Measurements from ENCODE around the gene ARHGAP8.
A peak's percentile ranks its signal among the peaks of the same experiment; 100 is the strongest.
"Not testable (repeated sequence)": the region's sequence is repeated elsewhere in the genome, so short reads cannot be mapped to it uniquely, and the experiment has no call there.

Gene ARHGAP8

DNA sequence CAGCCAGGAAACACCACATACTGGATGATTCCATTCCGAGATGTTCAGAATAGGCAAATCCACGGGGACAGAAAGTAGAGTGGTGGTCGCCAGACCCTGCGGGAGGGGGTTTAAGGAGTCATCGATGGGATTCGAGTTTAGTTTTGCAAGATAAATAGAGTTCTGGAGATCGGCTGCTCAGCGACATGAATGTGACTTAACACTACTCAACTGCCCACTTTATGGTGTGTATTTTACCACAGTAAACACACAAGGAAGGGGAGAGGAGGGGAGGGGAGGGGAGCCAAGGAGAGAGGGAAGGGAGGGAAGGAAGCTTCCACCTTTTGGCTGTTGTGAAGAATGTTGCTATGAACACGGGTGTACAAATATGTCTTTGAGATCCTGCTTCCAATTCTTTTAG lies 10.4 kb upstream of the ARHGAP8 start:
- no peaks in the 10 kb centered on the region for H3K36me3 Mint-ChIP-seq
- no peak overlapping the region for H3K4me3 Mint-ChIP-seq
- H3K27ac Mint-ChIP-seq = no peak overlapping the region
- peaks cover 2% of the 10 kb centered on the region for H3K4me1 Mint-ChIP-seq (ENCODE audit: low read depth)
- no peaks in the 10 kb centered on the region for H3K27me3 Mint-ChIP-seq
- H3K9me3 Mint-ChIP-seq (ENCODE audit: low read depth) = no peaks in the 10 kb centered on the region

- no peaks in the 10 kb centered on the region for H3K36me3 Mint-ChIP-seq
- H3K27ac Mint-ChIP-seq = no peak overlapping the region
- H3K4me1 Mint-ChIP-seq (ENCODE audit: low read depth) = peaks cover 2% of the 10 kb centered on the region
- H3K27me3 Mint-ChIP-seq = no peaks in the 10 kb centered on the region
- no peaks in the 10 kb centered on the region for H3K9me3 Mint-ChIP-seq (ENCODE audit: low read depth)
- no peak overlapping the region for H3K4me3 Mint-ChIP-seq
Measured at GRCh38 chr22:44743247-44743646, 9.1 kb upstream of the ARHGAP8 start.

DNA sequence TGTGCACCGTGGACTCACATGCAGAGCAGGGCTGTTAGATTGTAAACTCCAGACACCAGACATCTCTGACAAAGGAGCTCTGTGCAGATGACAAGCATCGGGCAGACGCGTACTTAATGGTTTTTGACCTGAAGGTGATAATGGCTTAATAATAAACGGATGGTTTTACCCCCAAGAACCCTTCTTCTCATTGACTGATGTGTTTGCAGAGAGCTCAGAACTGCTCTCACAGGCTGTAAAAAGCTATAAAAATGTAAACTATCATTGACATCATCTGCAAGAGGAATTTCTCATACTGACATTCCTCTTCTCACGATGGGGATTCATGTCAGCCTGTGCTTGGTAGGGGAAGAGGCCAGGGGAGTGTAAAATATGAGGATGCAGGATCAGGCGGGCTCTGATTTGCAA lies 8.6 kb upstream of the ARHGAP8 start:
- H3K4me3 Mint-ChIP-seq = no peak overlapping the region
- no peak overlapping the region for H3K27ac Mint-ChIP-seq
- H3K27me3 Mint-ChIP-seq = no peaks in the 10 kb centered on the region
- H3K9me3 Mint-ChIP-seq (ENCODE audit: low read depth) = no peaks in the 10 kb centered on the region
- peaks cover 2% of the 10 kb centered on the region for H3K4me1 Mint-ChIP-seq (ENCODE audit: low read depth)
- no peaks in the 10 kb centered on the region for H3K36me3 Mint-ChIP-seq

DNA sequence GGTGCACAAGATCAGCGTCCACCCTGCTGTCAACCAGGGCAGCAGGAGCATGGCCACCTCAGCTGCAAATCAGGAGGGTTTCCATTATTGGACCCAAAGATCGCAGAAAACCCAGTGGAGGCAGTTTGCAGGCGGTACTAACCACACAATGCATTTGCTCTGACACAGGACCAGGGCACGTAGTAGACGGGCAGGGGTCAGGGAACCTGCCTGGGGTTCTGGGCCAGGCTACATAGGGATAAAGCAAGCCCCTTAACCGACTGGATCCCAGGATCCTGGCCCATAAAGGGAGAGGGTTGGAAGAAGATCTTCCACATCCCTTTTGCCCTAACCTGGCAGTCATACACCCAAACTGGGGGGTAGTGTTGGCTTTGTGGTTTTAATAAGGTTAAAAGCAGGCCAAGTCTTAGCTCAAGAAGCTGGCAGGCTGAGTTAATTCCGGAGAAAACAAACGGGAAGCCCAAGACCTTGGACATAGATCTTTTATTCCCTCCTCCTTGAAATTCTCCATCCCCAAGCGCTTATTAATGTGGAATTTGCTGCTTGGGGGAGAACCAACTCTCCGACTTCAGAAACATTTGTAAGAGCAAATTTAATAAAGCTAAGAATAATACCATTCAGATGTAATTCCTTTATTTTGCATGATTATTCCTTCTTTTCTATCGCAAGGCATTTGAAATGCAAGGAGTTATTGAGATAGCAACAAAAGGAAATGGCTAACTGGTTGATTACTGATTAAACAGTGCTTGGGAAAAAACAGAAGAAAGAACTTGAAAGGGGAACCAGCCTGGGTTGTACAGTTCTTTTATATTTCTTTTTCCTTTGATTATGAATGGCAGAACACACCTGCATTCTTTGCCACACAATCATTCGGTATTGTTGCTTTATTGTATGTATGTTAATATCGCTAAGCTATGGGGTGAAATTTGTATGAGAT lies 6.3 kb upstream of the ARHGAP8 start:
- Mint-ChIP-seq H3K4me1 (ENCODE audit: low read depth) (peaks cover 2% of the 10 kb centered on the region), H3K27ac (no peak overlapping the region), H3K9me3 (ENCODE audit: low read depth) (no peaks in the 10 kb centered on the region), H3K27me3 (peaks cover 3% of the 10 kb centered on the region), H3K36me3 (no peaks in the 10 kb centered on the region), H3K4me3 (no peak overlapping the region)

GRCh38 chr22:44747784-44748127 lies 4.6 kb upstream of the ARHGAP8 start:
- H3K27me3 Mint-ChIP-seq; H3K9me3 Mint-ChIP-seq (ENCODE audit: low read depth); H3K36me3 Mint-ChIP-seq; H3K4me1 Mint-ChIP-seq (ENCODE audit: low read depth); H3K4me3 Mint-ChIP-seq; H3K27ac Mint-ChIP-seq: not testable (repeated sequence)

DNA sequence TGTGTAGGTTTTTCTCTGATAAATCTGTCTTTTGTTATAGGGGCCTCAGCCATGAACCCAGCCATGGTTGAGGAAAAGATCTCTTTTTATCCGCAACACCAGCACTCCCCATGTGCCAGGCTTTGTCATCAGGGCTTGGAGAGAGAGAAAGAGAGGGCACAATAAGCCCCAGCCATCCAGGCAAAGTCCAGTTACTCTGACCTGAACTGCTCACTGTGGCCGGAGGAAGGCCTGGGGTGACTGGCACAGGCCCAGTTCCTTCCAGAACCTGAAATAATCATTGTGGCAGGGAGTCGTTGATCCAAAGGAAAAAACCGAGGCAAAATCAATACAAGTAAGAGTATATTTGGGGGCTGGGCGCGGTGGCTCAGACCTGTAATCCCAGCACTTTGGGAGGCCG lies 3.9 kb upstream of the ARHGAP8 start:
- H3K27me3 Mint-ChIP-seq = peaks cover 3% of the 10 kb centered on the region
- H3K36me3 Mint-ChIP-seq = no peaks in the 10 kb centered on the region
- peaks cover 8% of the 10 kb centered on the region for H3K4me1 Mint-ChIP-seq (ENCODE audit: low read depth)
- no peaks in the 10 kb centered on the region for H3K9me3 Mint-ChIP-seq (ENCODE audit: low read depth)
- no peak overlapping the region for H3K27ac Mint-ChIP-seq
- no peak overlapping the region for H3K4me3 Mint-ChIP-seq

- Mint-ChIP-seq H3K27me3 (peaks cover 12% of the 10 kb centered on the region), H3K36me3 (no peaks in the 10 kb centered on the region), H3K9me3 (ENCODE audit: low read depth) (no peaks in the 10 kb centered on the region), H3K4me1 (ENCODE audit: low read depth) (peaks cover 8% of the 10 kb centered on the region), H3K4me3 (no peak overlapping the region), H3K27ac (no peak overlapping the region)
Measured at GRCh38 chr22:44750481-44750880, 1.9 kb upstream of the ARHGAP8 start.

DNA sequence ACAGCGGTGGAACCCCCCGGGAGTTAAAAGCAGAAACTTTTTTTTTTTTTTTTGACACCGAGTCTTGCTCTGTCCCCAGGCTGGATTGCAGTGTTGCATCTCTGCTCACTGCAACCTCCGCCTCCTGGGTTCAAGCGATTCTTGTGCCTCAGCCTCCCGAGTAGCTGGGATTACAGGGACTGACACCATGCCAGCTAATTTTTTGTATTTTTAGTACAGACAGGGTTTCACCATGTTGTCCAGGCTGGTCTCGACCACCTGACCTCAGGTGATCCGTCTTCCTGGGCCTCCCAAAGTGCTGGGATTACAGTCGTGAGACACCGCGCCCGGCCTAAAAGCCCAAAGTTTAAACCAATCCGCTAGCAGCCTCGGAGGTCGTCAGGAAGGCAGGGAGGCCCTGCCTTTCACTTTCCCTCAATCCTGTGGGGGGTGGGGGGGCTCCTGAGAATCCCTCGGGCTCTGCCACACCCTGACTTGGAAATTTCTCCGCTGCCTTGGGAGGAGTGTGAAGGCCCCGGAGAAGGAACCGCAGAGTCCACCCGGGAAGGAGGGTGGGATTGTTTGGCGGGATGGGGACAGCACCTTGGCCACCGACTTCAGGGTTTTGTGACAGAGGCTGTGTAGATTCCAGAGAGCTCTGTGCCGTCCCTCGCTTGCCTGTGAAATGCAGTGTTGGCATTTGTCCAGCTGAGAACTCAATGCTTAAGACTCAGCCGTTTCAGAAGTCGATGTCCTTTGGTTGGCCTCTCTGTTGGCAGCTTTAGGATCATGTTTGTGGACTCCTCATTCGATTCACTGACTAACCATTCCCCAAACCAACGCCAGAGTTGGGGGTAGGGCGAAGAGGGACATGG lies 1.0 kb downstream of the ARHGAP8 start:
- Mint-ChIP-seq H3K9me3 (ENCODE audit: low read depth) (no peaks in the 10 kb centered on the region), H3K4me1 (ENCODE audit: low read depth) (peaks cover 6% of the 10 kb centered on the region), H3K36me3 (no peaks in the 10 kb centered on the region), H3K27me3 (peaks cover 16% of the 10 kb centered on the region), H3K27ac (no peak overlapping the region), H3K4me3 (peak overlapping the region; percentile 78)

DNA sequence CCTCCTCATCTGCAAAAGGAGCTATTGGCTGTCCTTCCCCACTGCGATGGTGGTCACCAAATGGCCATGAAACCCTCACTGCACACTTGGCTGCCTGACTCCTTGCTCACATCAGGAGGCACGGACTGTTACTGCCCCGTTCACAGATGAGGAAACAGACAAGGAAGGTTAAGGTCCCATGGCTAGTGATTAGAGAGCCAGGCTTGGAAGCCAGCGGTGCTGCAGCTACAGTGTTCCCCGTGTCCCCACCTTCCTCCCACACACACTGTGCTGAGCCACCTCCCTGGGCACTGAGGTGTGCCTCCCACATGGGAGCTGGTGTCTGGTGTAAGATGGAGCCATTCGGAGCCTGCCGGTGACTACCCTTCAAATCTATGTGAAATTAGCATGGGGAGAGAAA lies 2.6 kb downstream of the ARHGAP8 start:
- H3K4me1 Mint-ChIP-seq (ENCODE audit: low read depth) = peaks cover 6% of the 10 kb centered on the region
- no peak overlapping the region for H3K27ac Mint-ChIP-seq
- H3K9me3 Mint-ChIP-seq (ENCODE audit: low read depth) = no peaks in the 10 kb centered on the region
- H3K27me3 Mint-ChIP-seq = peaks cover 17% of the 10 kb centered on the region
- H3K4me3 Mint-ChIP-seq = no peak overlapping the region
- peaks cover 2% of the 10 kb centered on the region for H3K36me3 Mint-ChIP-seq

DNA sequence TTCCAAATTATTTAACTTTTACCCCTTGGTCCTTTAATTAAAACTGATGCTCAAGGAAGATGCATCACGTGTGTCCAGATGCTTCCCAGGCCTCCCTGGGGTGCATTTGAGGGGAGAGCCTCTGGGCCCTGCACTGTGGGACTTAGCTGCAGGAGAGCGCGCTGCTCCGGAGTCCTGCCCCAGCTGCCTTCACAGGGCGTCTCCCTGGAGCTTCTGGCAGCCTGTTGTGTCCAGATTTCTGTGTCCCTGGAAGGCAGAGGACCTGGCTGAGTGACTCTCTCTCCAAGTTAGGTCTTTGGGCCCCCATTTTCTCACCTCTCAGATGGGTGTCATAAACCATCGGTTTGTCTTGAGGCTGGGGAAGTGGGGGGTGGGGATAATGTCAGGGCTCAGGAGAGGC lies 3.0 kb downstream of the ARHGAP8 start:
- H3K27ac Mint-ChIP-seq = no peak overlapping the region
- peaks cover 2% of the 10 kb centered on the region for H3K36me3 Mint-ChIP-seq
- H3K27me3 Mint-ChIP-seq = peaks cover 16% of the 10 kb centered on the region
- H3K4me1 Mint-ChIP-seq (ENCODE audit: low read depth) = peaks cover 6% of the 10 kb centered on the region
- H3K9me3 Mint-ChIP-seq (ENCODE audit: low read depth) = no peaks in the 10 kb centered on the region
- H3K4me3 Mint-ChIP-seq = no peak overlapping the region

DNA sequence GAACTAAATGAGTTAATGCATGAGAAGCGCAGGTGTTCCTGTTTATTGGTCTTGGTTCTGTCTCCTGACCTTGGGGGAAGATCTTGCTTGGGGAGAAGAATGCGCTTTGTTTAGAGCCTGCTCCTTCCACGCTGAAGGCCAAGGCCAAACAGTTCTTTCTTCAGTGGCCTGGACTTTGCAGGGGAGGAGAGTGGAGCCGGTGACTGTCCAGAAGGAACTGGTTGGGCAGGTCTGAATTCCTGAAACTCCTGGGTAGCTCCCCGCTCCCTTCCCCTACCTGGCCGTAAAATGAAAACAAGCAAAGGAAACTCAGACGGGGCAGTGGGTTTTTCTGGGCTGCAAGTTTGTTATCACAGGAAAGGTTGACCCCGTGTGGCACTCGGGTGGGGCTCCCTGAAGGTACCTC lies 3.6 kb downstream of the ARHGAP8 start:
- no peak overlapping the region for H3K27ac Mint-ChIP-seq
- peaks cover 6% of the 10 kb centered on the region for H3K4me1 Mint-ChIP-seq (ENCODE audit: low read depth)
- no peak overlapping the region for H3K4me3 Mint-ChIP-seq
- H3K9me3 Mint-ChIP-seq (ENCODE audit: low read depth) = no peaks in the 10 kb centered on the region
- peaks cover 15% of the 10 kb centered on the region for H3K27me3 Mint-ChIP-seq
- H3K36me3 Mint-ChIP-seq = peaks cover 2% of the 10 kb centered on the region

DNA sequence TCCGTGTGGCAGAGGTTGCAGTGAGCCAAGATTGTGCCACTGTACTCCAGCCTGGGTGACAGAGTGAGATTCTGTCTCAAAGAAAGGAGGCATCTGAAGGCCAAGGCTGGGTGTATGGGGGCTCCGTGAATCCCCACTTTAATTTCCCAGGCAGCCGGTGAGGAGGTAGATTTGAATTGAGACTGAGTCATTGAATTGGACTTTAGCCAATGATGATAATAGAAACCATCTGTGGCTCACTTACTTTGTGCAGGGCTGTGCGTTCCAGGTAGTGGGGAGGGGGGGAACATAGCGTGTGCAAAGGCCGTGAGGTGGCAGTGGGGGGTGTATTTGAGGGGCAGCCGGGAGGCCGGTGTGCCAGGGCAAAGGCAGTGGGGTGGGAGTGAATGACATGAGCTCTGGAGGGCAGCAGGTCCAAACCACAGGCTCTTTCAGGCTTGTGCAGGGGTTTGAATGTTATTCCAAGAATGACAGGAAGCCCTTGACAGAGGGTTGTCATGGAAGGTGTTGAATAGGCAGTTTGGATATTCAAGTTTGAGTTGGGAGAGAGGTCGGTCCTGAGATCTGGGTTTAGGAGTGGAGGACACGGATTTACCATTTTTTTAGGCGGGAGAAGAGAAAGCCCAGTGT lies 6.1 kb downstream of the ARHGAP8 start:
- H3K9me3 Mint-ChIP-seq (ENCODE audit: low read depth) = peaks cover 3% of the 10 kb centered on the region
- no peak overlapping the region for H3K4me3 Mint-ChIP-seq
- no peaks in the 10 kb centered on the region for H3K4me1 Mint-ChIP-seq (ENCODE audit: low read depth)
- no peak overlapping the region for H3K27ac Mint-ChIP-seq
- H3K27me3 Mint-ChIP-seq = peaks cover 15% of the 10 kb centered on the region
- H3K36me3 Mint-ChIP-seq = peaks cover 4% of the 10 kb centered on the region

GRCh38 chr22:44759001-44759400 lies 6.6 kb downstream of the ARHGAP8 start:
- H3K36me3 Mint-ChIP-seq = peaks cover 4% of the 10 kb centered on the region
- no peaks in the 10 kb centered on the region for H3K4me1 Mint-ChIP-seq (ENCODE audit: low read depth)
- H3K27ac Mint-ChIP-seq = no peak overlapping the region
- H3K27me3 Mint-ChIP-seq = peaks cover 11% of the 10 kb centered on the region
- peaks cover 3% of the 10 kb centered on the region for H3K9me3 Mint-ChIP-seq (ENCODE audit: low read depth)
- no peak overlapping the region for H3K4me3 Mint-ChIP-seq

DNA sequence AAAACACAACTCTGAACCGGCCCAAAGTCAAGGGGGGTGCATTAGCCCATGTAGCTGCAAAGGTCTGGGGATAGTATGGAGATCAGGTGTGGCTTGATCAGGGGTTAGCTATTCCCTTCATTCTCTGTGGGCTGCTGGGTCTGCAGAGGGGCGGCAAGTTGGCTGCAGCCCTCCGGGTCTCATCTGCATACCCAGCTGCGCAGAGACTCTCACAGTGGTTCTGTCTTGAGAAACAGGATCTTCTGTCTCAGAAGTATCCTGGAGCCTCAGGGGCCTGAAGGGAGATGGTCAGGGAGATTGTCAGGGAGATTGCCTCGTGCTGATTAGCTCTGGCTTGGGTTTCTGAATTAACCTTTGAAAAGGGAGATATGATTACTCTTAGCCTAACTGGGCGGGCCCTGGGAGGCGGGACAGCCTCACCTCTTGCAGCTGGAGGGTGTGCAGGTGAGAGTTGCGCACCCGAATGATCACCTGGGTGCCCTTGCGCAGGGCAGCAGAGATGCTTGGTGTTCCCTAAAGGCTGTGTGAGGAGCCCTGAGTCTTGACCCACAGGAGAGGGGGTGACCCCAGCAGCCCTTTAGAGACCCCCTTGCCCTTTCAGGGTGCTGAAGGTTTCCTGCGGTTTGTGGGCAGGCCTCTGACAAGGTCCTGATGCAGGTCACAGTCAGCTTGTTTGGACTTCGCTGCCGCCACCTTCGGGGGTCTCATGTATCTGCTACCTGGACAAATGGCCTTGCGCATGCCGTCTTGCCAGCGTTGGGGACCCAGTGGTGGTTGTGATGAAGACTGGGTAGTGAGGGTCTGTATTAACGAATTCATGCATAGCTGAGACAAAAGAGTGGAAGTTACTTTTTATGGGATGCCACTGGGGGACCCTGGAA lies 7.3 kb downstream of the ARHGAP8 start:
- no peak overlapping the region for H3K4me3 Mint-ChIP-seq
- no peak overlapping the region for H3K27ac Mint-ChIP-seq

More for the DNA sequence above, 7.3 kb downstream of the ARHGAP8 start:
- H3K4me1 Mint-ChIP-seq (ENCODE audit: low read depth) = no peaks in the 10 kb centered on the region
- H3K27me3 Mint-ChIP-seq = peaks cover 6% of the 10 kb centered on the region
- H3K36me3 Mint-ChIP-seq = peaks cover 4% of the 10 kb centered on the region
- H3K9me3 Mint-ChIP-seq (ENCODE audit: low read depth) = peaks cover 3% of the 10 kb centered on the region

All from activated naive CD8-positive, alpha-beta T cell (primary cell).